ENCODE results near the gene BMP8A.
"Not testable (repeated sequence)": the region's sequence is repeated elsewhere in the genome, so short reads cannot be mapped to it uniquely, and the experiment has no call there.

BMP8A gene

GRCh38 chr1:39491146-39491921 is at the start of gene BMP8A:
BMP8A (plus strand) TSS chr1:39491636; CDS start chr1:39491992, 356 bp downstream.
- in situ Hi-C loops (cut with MboI; ENCODE audit: low sequenced_read_pairs), result no loop called here

GRCh38 chr1:39441797-39442196 is 49.6 kb upstream of the BMP8A start:
- in situ Hi-C loops (cut with MboI; ENCODE audit: low sequenced_read_pairs), result no loop called here

GRCh38 chr1:39445573-39445972 is 45.9 kb upstream of the BMP8A start:
- in situ Hi-C loops (cut with MboI; ENCODE audit: low sequenced_read_pairs), result no loop called here

GRCh38 chr1:39446986-39447567 is 44.4 kb upstream of the BMP8A start:
- in situ Hi-C loops (cut with MboI; ENCODE audit: low sequenced_read_pairs), result no loop called here

GRCh38 chr1:39450041-39450440 is 41.4 kb upstream of the BMP8A start:
- in situ Hi-C loops (cut with MboI; ENCODE audit: low sequenced_read_pairs), result not testable (repeated sequence)

GRCh38 chr1:39450956-39451606 is 40.4 kb upstream of the BMP8A start:
- in situ Hi-C loops (cut with MboI; ENCODE audit: low sequenced_read_pairs), result no loop called here

GRCh38 chr1:39452081-39452480 is 39.4 kb upstream of the BMP8A start:
- in situ Hi-C loops (cut with MboI; ENCODE audit: low sequenced_read_pairs), result no loop called here

GRCh38 chr1:39452540-39452939 is 38.9 kb upstream of the BMP8A start:
- in situ Hi-C loops (cut with MboI; ENCODE audit: low sequenced_read_pairs), result no loop called here

GRCh38 chr1:39453603-39454002 is 37.8 kb upstream of the BMP8A start:
- in situ Hi-C loops (cut with MboI; ENCODE audit: low sequenced_read_pairs), result no loop called here

GRCh38 chr1:39458991-39459390 is 32.4 kb upstream of the BMP8A start:
- in situ Hi-C loops (cut with MboI; ENCODE audit: low sequenced_read_pairs), result no loop called here

GRCh38 chr1:39462074-39462473 is 29.4 kb upstream of the BMP8A start:
- in situ Hi-C loops (cut with MboI; ENCODE audit: low sequenced_read_pairs), result loop anchor here (10.0 kb wide), 1 partner anchor 83 kb away; no protein-coding TSS in a partner anchor

GRCh38 chr1:39466413-39467107 is 24.9 kb upstream of the BMP8A start:
- in situ Hi-C loops (cut with MboI; ENCODE audit: low sequenced_read_pairs), result loop anchor here (10.0 kb wide), 1 partner anchor 78 kb away; no protein-coding TSS in a partner anchor

- in situ Hi-C loops (cut with MboI; ENCODE audit: low sequenced_read_pairs), result loop anchor here (10.0 kb wide), 1 partner anchor 78 kb away; no protein-coding TSS in a partner anchor
These were observed 24.2 kb upstream of the BMP8A start for GRCh38 chr1:39467108-39467720.

GRCh38 chr1:39469150-39469549 is 22.3 kb upstream of the BMP8A start:
- in situ Hi-C loops (cut with MboI; ENCODE audit: low sequenced_read_pairs), result loop anchor here (10.0 kb wide), 1 partner anchor 76 kb away; no protein-coding TSS in a partner anchor

GRCh38 chr1:39470040-39470439 is 21.4 kb upstream of the BMP8A start:
- in situ Hi-C loops (cut with MboI; ENCODE audit: low sequenced_read_pairs), result no loop called here

GRCh38 chr1:39472826-39473225 is 18.6 kb upstream of the BMP8A start:
- in situ Hi-C loops (cut with MboI; ENCODE audit: low sequenced_read_pairs), result no loop called here

GRCh38 chr1:39473324-39473723 is 18.1 kb upstream of the BMP8A start:
- in situ Hi-C loops (cut with MboI; ENCODE audit: low sequenced_read_pairs), result no loop called here

- in situ Hi-C loops (cut with MboI; ENCODE audit: low sequenced_read_pairs), result no loop called here
These were observed 16.6 kb upstream of the BMP8A start for GRCh38 chr1:39474810-39475209.

- in situ Hi-C loops (cut with MboI; ENCODE audit: low sequenced_read_pairs), result not testable (repeated sequence)
These were observed 15.9 kb upstream of the BMP8A start for GRCh38 chr1:39475551-39475950.

GRCh38 chr1:39478126-39478915 is 13.1 kb upstream of the BMP8A start:
- in situ Hi-C loops (cut with MboI; ENCODE audit: low sequenced_read_pairs), result no loop called here
